Lower leg skin (tissue), 4 donors: Measurements from ENCODE around the gene PPP6R3. TPM values are rescaled to one million over a fixed set of nuclear protein-coding genes. Genes with fewer than 3 reads are reported as not detected.

Source experiments
- DNase-seq, 2 donors: peaks; one replicate each; pipeline ENCODE4 v3.0.0-alpha.2; 2019; ENCODE audit warnings: low spot score in 2 of 2
- H3K4me3 ChIP-seq: fragments of 200-600 bp; sonication (generic); 2 replicates; pipeline ENCODE4 v1.5.1; 2017; ENCODE audit warnings: mild to moderate bottlenecking, low read depth; ENCODE audit not compliant: poor library complexity, severe bottlenecking
- CTCF ChIP-seq, 3 donors: fragments of 450-650 bp; IDR thresholded peaks; one replicate each; pipeline ENCODE4 v1.5.1; 2016; ENCODE audit warnings: antibody characterized with exemption in 3 of 3, mild to moderate bottlenecking in 3 of 3, moderate library complexity in 2 of 3
- POLR2A ChIP-seq, 2 donors: fragments of 450-650 bp; IDR thresholded peaks; one replicate each; pipeline ENCODE4 v1.6.1; 2016 to 2017; ENCODE audit warnings: antibody characterized with exemption in 2 of 2, mild to moderate bottlenecking in 1 of 2, moderate library complexity in 1 of 2
- WGBS, 2 donors: methylation state at CpG; one replicate each; pipeline ENCODE4 v1.1.5; 2018; 5-methylcytosine and 5-hydroxymethylcytosine counted together
- intact Hi-C: fragments of 100-400 bp; cut with DNase I; formaldehyde crosslinking; loops from one replicate; pipeline ENCODE4 v1.15.0; 2023; ENCODE audit warnings: low total_unique reads
- total RNA-seq, 4 donors: library from RNA; depleted of rRNA; stranded (reverse); fragments of >200 nt; gene quantifications; one replicate each; pipeline ENCODE4 v1.1.0, GENCODE V29; 2016

PPP6R3 gene
- total RNA-seq, 4 donors from 2014 or later, result 74.2 to 119 (median 88.6) TPM

- intact Hi-C loops, result no loop called here
- 96% methylated on average over 5 of the region's 5 CpGs for WGBS, 2 donors
Measured at GRCh38 chr11:68591719-68592118, 131.2 kb downstream of the PPP6R3 start.

GRCh38 chr11:68593441-68593840 is 132.9 kb downstream of the PPP6R3 start:
- no peak for DNase-seq
- WGBS, 2 donors, result 80 to 88% methylated on average over 2 of the region's 2 CpGs
- intact Hi-C loops, result no loop called here
- H3K4me3 ChIP-seq, result no peak overlapping the region
- TF ChIP-seq POLR2A (IDR thresholded peaks at IDR 0.05) (no peak), CTCF (IDR thresholded peaks at IDR 0.05) (no peak)

More at GRCh38 chr11:68591719-68592118, 131.2 kb downstream of the PPP6R3 start:
- H3K4me3 ChIP-seq, result no peak overlapping the region
- no peak for DNase-seq
- no peak for TF ChIP-seq CTCF (IDR thresholded peaks at IDR 0.05)
- TF ChIP-seq POLR2A (IDR thresholded peaks at IDR 0.05), result no peak

GRCh38 chr11:68594123-68594522 is 133.6 kb downstream of the PPP6R3 start:
- TF ChIP-seq CTCF (IDR thresholded peaks at IDR 0.05) (no peak), POLR2A (IDR thresholded peaks at IDR 0.05) (no peak)
- 94 to 96% methylated on average over 4 of the region's 4 CpGs for WGBS, 2 donors
- intact Hi-C loops, result no loop called here
- no peak for DNase-seq
- H3K4me3 ChIP-seq, result no peak overlapping the region

- intact Hi-C loops, result no loop called here
Measured at GRCh38 chr11:68596231-68596630, 135.7 kb downstream of the PPP6R3 start.

GRCh38 chr11:68598816-68599653 is 138.5 kb downstream of the PPP6R3 start:
- TF ChIP-seq POLR2A (IDR thresholded peaks at IDR 0.05) (no peak), CTCF (IDR thresholded peaks at IDR 0.05) (no peak)
- 93% methylated on average over 7 of the region's 7 CpGs for WGBS, 2 donors
- H3K4me3 ChIP-seq, result no peak overlapping the region
- intact Hi-C loops, result no loop called here
- DNase-seq, result no peak

More at GRCh38 chr11:68596231-68596630, 135.7 kb downstream of the PPP6R3 start:
- no peak overlapping the region for H3K4me3 ChIP-seq
- 90 to 91% methylated on average over 4 of the region's 4 CpGs for WGBS, 2 donors
- no peak for DNase-seq
- TF ChIP-seq POLR2A (IDR thresholded peaks at IDR 0.05) (no peak), CTCF (IDR thresholded peaks at IDR 0.05) (no peak)
